Gastrocnemius medialis (tissue), 4 donors: Measurements from ENCODE around the gene DHRS3.

Experiments
- POLR2A ChIP-seq, 2 donors: fragments of 450-650 bp; IDR thresholded peaks; one replicate each; pipeline ENCODE4 v1.6.1; 2017; ENCODE audit warnings: antibody characterized with exemption in 2 of 2, mild to moderate bottlenecking in 2 of 2, moderate library complexity in 2 of 2
- TF ChIP-seq, protein P1 (sequence below), 5 experiments: fragments of 450-650 bp in 3 of 5; fragments of 200-600 bp in 2 of 5; sonication (generic) in 2 of 5; IDR thresholded peaks in 4 of 5; conservative IDR thresholded peaks in 1 of 5; 1 replicate in 4 of 5; 2 replicates in 1 of 5; pipeline ENCODE4 v1.5.1; 2016 to 2019; ENCODE audit warnings: antibody characterized with exemption in 5 of 5, mild to moderate bottlenecking in 3 of 5, moderate library complexity in 3 of 5

DNA sequence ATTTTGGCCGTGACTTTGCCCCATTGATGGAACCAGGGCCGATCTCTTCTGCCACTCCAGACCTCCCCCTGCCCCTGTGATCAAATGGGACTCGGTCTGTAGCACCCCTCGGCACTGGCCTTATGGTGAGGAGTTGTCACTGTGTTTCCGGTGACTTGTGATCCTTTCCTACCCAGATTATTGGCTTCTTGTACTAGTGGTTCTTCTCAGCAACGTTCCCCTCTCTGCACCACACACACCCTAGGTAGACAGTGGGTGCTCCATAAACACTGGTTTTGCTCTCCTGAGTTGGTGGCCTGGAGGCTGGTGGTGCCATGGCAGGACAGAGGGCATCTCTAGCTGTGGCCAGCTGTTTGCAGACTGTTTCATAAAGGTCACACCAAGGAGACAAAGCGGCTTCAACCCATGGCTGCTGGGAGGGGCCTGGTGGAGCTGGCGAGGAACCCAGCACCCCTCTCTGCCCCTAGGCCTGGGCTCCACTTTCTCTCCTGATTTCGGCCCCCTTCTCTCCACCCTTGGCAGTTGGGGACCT lies 50.7 kb downstream of the DHRS3 start:
- TF ChIP-seq, protein P1, sequence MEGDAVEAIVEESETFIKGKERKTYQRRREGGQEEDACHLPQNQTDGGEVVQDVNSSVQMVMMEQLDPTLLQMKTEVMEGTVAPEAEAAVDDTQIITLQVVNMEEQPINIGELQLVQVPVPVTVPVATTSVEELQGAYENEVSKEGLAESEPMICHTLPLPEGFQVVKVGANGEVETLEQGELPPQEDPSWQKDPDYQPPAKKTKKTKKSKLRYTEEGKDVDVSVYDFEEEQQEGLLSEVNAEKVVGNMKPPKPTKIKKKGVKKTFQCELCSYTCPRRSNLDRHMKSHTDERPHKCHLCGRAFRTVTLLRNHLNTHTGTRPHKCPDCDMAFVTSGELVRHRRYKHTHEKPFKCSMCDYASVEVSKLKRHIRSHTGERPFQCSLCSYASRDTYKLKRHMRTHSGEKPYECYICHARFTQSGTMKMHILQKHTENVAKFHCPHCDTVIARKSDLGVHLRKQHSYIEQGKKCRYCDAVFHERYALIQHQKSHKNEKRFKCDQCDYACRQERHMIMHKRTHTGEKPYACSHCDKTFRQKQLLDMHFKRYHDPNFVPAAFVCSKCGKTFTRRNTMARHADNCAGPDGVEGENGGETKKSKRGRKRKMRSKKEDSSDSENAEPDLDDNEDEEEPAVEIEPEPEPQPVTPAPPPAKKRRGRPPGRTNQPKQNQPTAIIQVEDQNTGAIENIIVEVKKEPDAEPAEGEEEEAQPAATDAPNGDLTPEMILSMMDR (IDR thresholded peaks at IDR 0.05 in 4 of 5, conservative IDR thresholded peaks at IDR 0.05 in 1 of 5) = no peak
- no peak for TF ChIP-seq POLR2A (IDR thresholded peaks at IDR 0.05)
